Tibial nerve (tissue), 4 donors: ENCODE data around the gene TMEM232. TPM values are rescaled to one million over a fixed set of nuclear protein-coding genes. Genes with fewer than 3 reads are reported as not detected.

Experiments
- DNase-seq, 2 donors: peaks; one replicate each; pipeline ENCODE4 v3.0.0-alpha.2; 2019; ENCODE audit warnings: low spot score in 2 of 2
- H3K27ac ChIP-seq, 4 donors: fragments of 200-600 bp; sonication (generic) in 3 of 4; one replicate each; pipeline ENCODE4 v1.5.1; 2017 to 2019; ENCODE audit warnings: mild to moderate bottlenecking in 1 of 4
- H3K27me3 ChIP-seq, 2 donors: fragments of 200-600 bp; sonication (generic) in 1 of 2; one replicate each; pipeline versions ENCODE4 v1.5.1 to v1.6.0; 2017 to 2019
- H3K36me3 ChIP-seq, 3 donors: fragments of 200-600 bp; sonication (generic); one replicate each; pipeline ENCODE4 v1.5.1; 2018 to 2019
- H3K4me1 ChIP-seq, 4 donors: fragments of 200-600 bp; sonication (generic) in 3 of 4; one replicate each; pipeline ENCODE4 v1.5.1; 2017 to 2019
- H3K4me3 ChIP-seq, 4 donors: fragments of 200-600 bp; sonication (generic) in 3 of 4; one replicate each; pipeline ENCODE4 v1.5.1; 2017 to 2019; ENCODE audit warnings: mild to moderate bottlenecking in 1 of 4, moderate library complexity in 1 of 4
- H3K9me3 ChIP-seq, 4 donors: fragments of 200-600 bp; sonication (generic) in 3 of 4; one replicate each; pipeline ENCODE4 v1.5.1; 2017 to 2019
- CTCF ChIP-seq, 5 experiments: fragments of 200-600 bp in 3 of 5; fragments of 450-650 bp in 2 of 5; sonication (generic) in 3 of 5; IDR thresholded peaks; one replicate each; pipeline ENCODE4 v1.5.1; 2016 to 2019; ENCODE audit warnings: antibody characterized with exemption in 5 of 5, mild to moderate bottlenecking in 3 of 5, moderate library complexity in 2 of 5
- EP300 ChIP-seq, 2 donors: sonication (generic); formaldehyde crosslinking; IDR thresholded peaks; one replicate each; pipeline ENCODE4 v1.6.1; 2017; ENCODE audit warnings: antibody characterized with exemption in 2 of 2, mild to moderate bottlenecking in 1 of 2
- POLR2A ChIP-seq, 2 donors: fragments of 450-650 bp; IDR thresholded peaks; one replicate each; pipeline ENCODE4 v1.6.1; 2017; ENCODE audit warnings: antibody characterized with exemption in 2 of 2, mild to moderate bottlenecking in 2 of 2, moderate library complexity in 2 of 2
- WGBS, 2 donors: methylation state at CpG; one replicate each; pipeline ENCODE4 v1.1.5; 2018; 5-methylcytosine and 5-hydroxymethylcytosine counted together
- total RNA-seq, 4 donors: library from RNA; depleted of rRNA; stranded (reverse); fragments of >200 nt; gene quantifications; one replicate each; pipeline ENCODE4 v1.1.0, GENCODE V29; 2016

Gene TMEM232
- total RNA-seq, 4 donors from 2014 or later: 1.7 to 14.4 (median 4.1) TPM

GRCh38 chr5:110653231-110653970 is 73.1 kb downstream of the TMEM232 start:
- WGBS, 2 donors: 74 to 79% methylated on average over 3 of the region's 3 CpGs
- H3K4me1 ChIP-seq: no peaks in the 10 kb centered on the region

GRCh38 chr5:110651507-110651906 is 75.0 kb downstream of the TMEM232 start:
- H3K27me3 ChIP-seq: no peaks in the 10 kb centered on the region
- no peak overlapping the region for H3K4me3 ChIP-seq
- TF ChIP-seq POLR2A (IDR thresholded peaks at IDR 0.05): no peak
- no peak for TF ChIP-seq CTCF (IDR thresholded peaks at IDR 0.05)
- TF ChIP-seq EP300 (IDR thresholded peaks at IDR 0.05): no peak
- no peaks in the 10 kb centered on the region for H3K9me3 ChIP-seq
- H3K36me3 ChIP-seq: no peaks in the 10 kb centered on the region
- no peak for DNase-seq
- H3K4me1 ChIP-seq: no peaks in the 10 kb centered on the region
- WGBS, 2 donors: 41 to 42% methylated on average over 3 of the region's 3 CpGs
- no peak overlapping the region for H3K27ac ChIP-seq

More at GRCh38 chr5:110653231-110653970, 73.1 kb downstream of the TMEM232 start:
- H3K27me3 ChIP-seq: no peaks in the 10 kb centered on the region
- TF ChIP-seq CTCF (IDR thresholded peaks at IDR 0.05) (no peak), EP300 (IDR thresholded peaks at IDR 0.05) (no peak), POLR2A (IDR thresholded peaks at IDR 0.05) (no peak)
- H3K9me3 ChIP-seq: no peaks in the 10 kb centered on the region
- H3K4me3 ChIP-seq: no peak overlapping the region
- H3K36me3 ChIP-seq: no peaks in the 10 kb centered on the region
- H3K27ac ChIP-seq: no peak overlapping the region
- no peak for DNase-seq

- Histone ChIP-seq H3K4me3 (no peak overlapping the region), H3K36me3 (no peaks in the 10 kb centered on the region), H3K27ac (no peak overlapping the region), H3K9me3 (peaks cover 0 to 10% (median 0%) of the 10 kb centered on the region in 4 donors), H3K4me1 (no peaks in the 10 kb centered on the region), H3K27me3 (no peaks in the 10 kb centered on the region)
- 69 to 74% methylated on average over 1 of the region's 1 CpG for WGBS, 2 donors
- no peak for DNase-seq
- TF ChIP-seq CTCF (IDR thresholded peaks at IDR 0.05): no peak
- no peak for TF ChIP-seq EP300 (IDR thresholded peaks at IDR 0.05)
- TF ChIP-seq POLR2A (IDR thresholded peaks at IDR 0.05): no peak
These were observed 82.1 kb downstream of the TMEM232 start for GRCh38 chr5:110644357-110644756.

GRCh38 chr5:110638970-110639902 is 87.2 kb downstream of the TMEM232 start:
- H3K4me3 ChIP-seq: no peak overlapping the region
- WGBS, 2 donors: 83 to 94% methylated on average over 3 of the region's 3 CpGs
- no peak overlapping the region for H3K27ac ChIP-seq
- H3K9me3 ChIP-seq: no peaks in the 10 kb centered on the region
- no peak for TF ChIP-seq POLR2A (IDR thresholded peaks at IDR 0.05)
- H3K36me3 ChIP-seq: no peaks in the 10 kb centered on the region
- no peaks in the 10 kb centered on the region for H3K27me3 ChIP-seq
- DNase-seq: no peak
- H3K4me1 ChIP-seq: no peaks in the 10 kb centered on the region

GRCh38 chr5:110634475-110634874 is 92.0 kb downstream of the TMEM232 start:
- Histone ChIP-seq H3K4me1 (no peaks in the 10 kb centered on the region), H3K9me3 (no peaks in the 10 kb centered on the region), H3K27ac (no peak overlapping the region), H3K27me3 (no peaks in the 10 kb centered on the region), H3K4me3 (no peak overlapping the region), H3K36me3 (peaks cover 0 to 5% (median 0%) of the 10 kb centered on the region in 3 donors)
- DNase-seq: no peak
- no peak for TF ChIP-seq POLR2A (IDR thresholded peaks at IDR 0.05)

GRCh38 chr5:110631236-110631635 is 95.2 kb downstream of the TMEM232 start:
- H3K9me3 ChIP-seq: no peaks in the 10 kb centered on the region
- H3K27ac ChIP-seq: no peak overlapping the region
- DNase-seq: no peak
- H3K36me3 ChIP-seq: peaks cover 0 to 5% (median 0%) of the 10 kb centered on the region in 3 donors
- H3K27me3 ChIP-seq: no peaks in the 10 kb centered on the region
- 91 to 100% methylated on average over 1 of the region's 1 CpG for WGBS, 2 donors
- TF ChIP-seq POLR2A (IDR thresholded peaks at IDR 0.05) (no peak), EP300 (IDR thresholded peaks at IDR 0.05) (no peak), CTCF (IDR thresholded peaks at IDR 0.05) (no peak)
- no peak overlapping the region for H3K4me3 ChIP-seq
- H3K4me1 ChIP-seq: no peaks in the 10 kb centered on the region
